ENCODE measurements around the gene SCFD2. TPM values are rescaled to one million over a fixed set of nuclear protein-coding genes. Genes with fewer than 3 reads are reported as not detected.
A peak's percentile ranks its signal among the peaks of the same experiment; 100 is the strongest.
"Not testable (repeated sequence)": the region's sequence is repeated elsewhere in the genome, so short reads cannot be mapped to it uniquely, and the experiment has no call there.

SCFD2 gene
- total RNA-seq, 2 experiments from 2014 or later, result 21.6 to 22.5 TPM

DNA sequence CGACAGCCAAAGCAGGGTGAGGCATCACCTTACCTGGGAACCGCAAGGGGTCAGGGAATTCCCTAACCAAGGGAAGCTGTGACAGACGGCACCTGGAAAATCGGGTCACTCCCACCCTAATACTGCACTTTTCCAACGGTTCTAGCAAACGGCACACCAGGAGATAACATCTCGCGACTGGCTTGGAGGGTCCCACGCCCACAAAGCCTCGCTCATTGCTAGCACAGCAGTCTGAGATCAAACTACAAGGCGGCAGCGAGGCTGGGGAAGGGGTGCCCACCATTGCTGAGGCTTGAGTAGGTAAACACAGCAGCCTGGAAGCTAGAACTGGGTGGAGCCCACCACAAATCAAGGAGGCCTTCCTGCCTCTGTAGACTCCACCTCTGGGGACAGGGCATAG, 25.7 kb downstream of the SCFD2 start:
- ATAC-seq; DNase-seq; H3K27me3 Mint-ChIP-seq; H3K4me3 Mint-ChIP-seq; H3K4me1 Mint-ChIP-seq; CTCF ChIA-PET; POLR2A ChIA-PET; intact Hi-C loops (cut with DNase I, micrococcal nuclease); H3K27ac Mint-ChIP-seq: not testable (repeated sequence)
- H3K9me3 Mint-ChIP-seq (ENCODE audit: low read depth), result peaks cover 22% of the 10 kb centered on the region
- peaks cover 69% of the 10 kb centered on the region for H3K36me3 Mint-ChIP-seq (ENCODE audit: low read depth)

GRCh38 chr4:53334916-53335315, 30.9 kb downstream of the SCFD2 start:
- intact Hi-C loops (cut with DNase I, micrococcal nuclease); H3K27me3 Mint-ChIP-seq: not testable (repeated sequence)

GRCh38 chr4:53326535-53326934, 39.3 kb downstream of the SCFD2 start:
- DNase-seq, result no peak
- peaks cover 26% of the 10 kb centered on the region for H3K36me3 Mint-ChIP-seq (ENCODE audit: low read depth)
- H3K9me3 Mint-ChIP-seq (ENCODE audit: low read depth), result no peaks in the 10 kb centered on the region
- ATAC-seq, result no peak
- intact Hi-C loops (cut with DNase I, micrococcal nuclease), result no loop called here
- no peak overlapping the region for H3K27ac Mint-ChIP-seq
- H3K27me3 Mint-ChIP-seq, result no peaks in the 10 kb centered on the region
- H3K4me3 Mint-ChIP-seq, result no peak overlapping the region
- CTCF ChIA-PET, result interaction anchor here (0.8 kb wide), 1 partner anchor 930 kb away, joined by 3 read pairs; no protein-coding TSS in a partner anchor
- H3K4me1 Mint-ChIP-seq, result peaks cover 11% of the 10 kb centered on the region
- POLR2A ChIA-PET, result no interaction called here

More at GRCh38 chr4:53334916-53335315, 30.9 kb downstream of the SCFD2 start:
- H3K9me3 Mint-ChIP-seq (ENCODE audit: low read depth); DNase-seq; H3K4me1 Mint-ChIP-seq; H3K27ac Mint-ChIP-seq; H3K4me3 Mint-ChIP-seq; POLR2A ChIA-PET; CTCF ChIA-PET; ATAC-seq: not testable (repeated sequence)
- H3K36me3 Mint-ChIP-seq (ENCODE audit: low read depth), result peaks cover 31% of the 10 kb centered on the region

DNA sequence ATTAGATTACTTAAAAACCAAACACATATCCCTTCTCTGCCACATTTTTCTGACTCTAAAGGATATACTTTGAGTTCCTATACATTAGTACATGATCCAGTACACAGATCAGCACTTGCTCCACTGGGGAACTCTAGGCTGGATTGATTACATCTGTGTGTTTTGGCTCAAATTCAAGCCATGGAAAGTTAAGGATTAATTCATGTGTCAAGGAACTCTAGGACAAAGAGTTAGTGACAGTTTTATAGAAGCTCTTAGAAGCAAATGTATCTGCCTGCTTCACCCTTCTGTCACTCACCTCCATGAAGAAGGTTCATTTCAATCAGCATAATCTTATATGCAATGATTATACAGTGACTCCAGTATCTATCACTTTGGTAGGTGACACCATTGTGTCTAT, 43.2 kb downstream of the SCFD2 start:
- POLR2A ChIA-PET, result interaction anchor here (0.6 kb wide), 1 partner anchor 112 kb away, joined by 4 read pairs; no protein-coding TSS in a partner anchor
- Mint-ChIP-seq H3K27me3 (no peaks in the 10 kb centered on the region), H3K4me1 (peaks cover 16% of the 10 kb centered on the region), H3K36me3 (ENCODE audit: low read depth) (peaks cover 20% of the 10 kb centered on the region), H3K9me3 (ENCODE audit: low read depth) (no peaks in the 10 kb centered on the region), H3K27ac (no peak overlapping the region), H3K4me3 (no peak overlapping the region)
- CTCF ChIA-PET, result interaction anchor here (0.8 kb wide), 1 partner anchor 51 kb away, joined by 4 read pairs; no protein-coding TSS in a partner anchor
- intact Hi-C loops (cut with DNase I, micrococcal nuclease), result no loop called here
- no peak for ATAC-seq
- no peak for DNase-seq

GRCh38 chr4:53321984-53322289, 43.9 kb downstream of the SCFD2 start:
- Mint-ChIP-seq H3K27ac (no peak overlapping the region), H3K9me3 (ENCODE audit: low read depth) (no peaks in the 10 kb centered on the region), H3K36me3 (ENCODE audit: low read depth) (peaks cover 12% of the 10 kb centered on the region), H3K4me1 (peaks cover 17% of the 10 kb centered on the region), H3K4me3 (no peak overlapping the region), H3K27me3 (no peaks in the 10 kb centered on the region)
- intact Hi-C loops (cut with DNase I, micrococcal nuclease), result no loop called here
- CTCF ChIA-PET, result no interaction called here
- ATAC-seq (no peak), DNase-seq (no peak)
- POLR2A ChIA-PET, result no interaction called here

GRCh38 chr4:53321151-53321983, 44.5 kb downstream of the SCFD2 start:
- DNase-seq (no peak), ATAC-seq (peak; percentile 70)
- ChIA-PET POLR2A (no interaction called here), CTCF (no interaction called here)
- H3K4me3 Mint-ChIP-seq, result no peak overlapping the region
- H3K27ac Mint-ChIP-seq, result peak overlapping the region; percentile 55
- H3K27me3 Mint-ChIP-seq, result no peaks in the 10 kb centered on the region
- no peaks in the 10 kb centered on the region for H3K9me3 Mint-ChIP-seq (ENCODE audit: low read depth)
- peaks cover 16% of the 10 kb centered on the region for H3K4me1 Mint-ChIP-seq
- intact Hi-C loops (cut with DNase I, micrococcal nuclease), result no loop called here
- peaks cover 11% of the 10 kb centered on the region for H3K36me3 Mint-ChIP-seq (ENCODE audit: low read depth)

DNA sequence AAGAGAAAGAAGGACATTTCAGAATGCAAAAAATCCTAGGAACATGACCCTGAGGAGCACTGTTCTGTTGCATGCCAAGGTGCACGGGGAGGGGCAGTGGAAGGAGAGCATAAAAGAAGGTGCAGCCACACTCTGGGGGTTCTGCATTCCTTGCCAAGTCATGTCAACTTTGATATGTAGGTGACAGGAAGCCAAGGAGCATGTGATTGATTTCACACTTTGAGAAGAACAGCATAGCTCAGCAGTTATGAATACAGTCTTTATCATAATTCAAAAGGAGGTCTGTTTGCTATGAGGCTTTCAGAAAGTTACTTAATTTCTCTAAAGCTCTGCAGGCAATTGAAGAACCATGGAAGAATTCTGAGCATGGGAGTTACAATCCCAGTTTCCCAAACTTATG, 50.6 kb downstream of the SCFD2 start:
- POLR2A ChIA-PET, result no interaction called here
- Mint-ChIP-seq H3K9me3 (ENCODE audit: low read depth) (no peaks in the 10 kb centered on the region), H3K27ac (no peak overlapping the region), H3K27me3 (no peaks in the 10 kb centered on the region), H3K36me3 (ENCODE audit: low read depth) (peaks cover 18% of the 10 kb centered on the region), H3K4me1 (peaks cover 17% of the 10 kb centered on the region), H3K4me3 (no peak overlapping the region)
- CTCF ChIA-PET, result no interaction called here
- ATAC-seq (no peak), DNase-seq (no peak)
- intact Hi-C loops (cut with DNase I, micrococcal nuclease), result loop anchor here in 1 of 2 experiments (10.0 kb wide), 1 partner anchor 300 kb away; no protein-coding TSS in a partner anchor

GRCh38 chr4:53314252-53314651, 51.6 kb downstream of the SCFD2 start:
- DNase-seq (no peak), ATAC-seq (no peak)
- ChIA-PET POLR2A (no interaction called here), CTCF (interaction anchor here (0.6 kb wide), 1 partner anchor 89 kb away, joined by 3 read pairs; no protein-coding TSS in a partner anchor)
- Mint-ChIP-seq H3K36me3 (ENCODE audit: low read depth) (peaks cover 23% of the 10 kb centered on the region), H3K27me3 (no peaks in the 10 kb centered on the region), H3K4me3 (no peak overlapping the region), H3K9me3 (ENCODE audit: low read depth) (no peaks in the 10 kb centered on the region), H3K27ac (no peak overlapping the region), H3K4me1 (peaks cover 23% of the 10 kb centered on the region)
- intact Hi-C loops (cut with DNase I, micrococcal nuclease), result loop anchor here in 1 of 2 experiments (10.0 kb wide), 1 partner anchor 299 kb away; no protein-coding TSS in a partner anchor

DNA sequence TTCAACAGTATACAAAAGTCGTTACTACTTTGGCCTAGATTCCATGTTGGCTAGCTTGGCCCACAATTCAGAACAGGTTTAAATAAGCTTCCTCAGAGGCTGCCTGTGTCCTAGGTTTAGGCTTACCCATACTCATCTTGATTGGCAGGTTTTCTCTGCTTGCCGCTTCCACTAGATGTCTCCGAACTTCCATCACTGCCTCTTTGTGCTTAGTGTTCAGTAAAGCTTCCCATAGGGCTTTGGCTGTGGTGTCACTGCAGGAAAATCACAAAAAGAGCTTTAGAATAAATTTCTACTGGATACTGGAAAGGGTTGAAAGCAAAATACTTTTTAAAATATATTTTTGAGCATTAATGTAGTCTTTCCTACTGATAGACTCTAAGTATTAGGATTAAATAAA, 52.4 kb downstream of the SCFD2 start:
- CTCF ChIA-PET, result no interaction called here
- Mint-ChIP-seq H3K36me3 (ENCODE audit: low read depth) (peaks cover 28% of the 10 kb centered on the region), H3K9me3 (ENCODE audit: low read depth) (no peaks in the 10 kb centered on the region)

GRCh38 chr4:53309321-53310040, 56.4 kb downstream of the SCFD2 start:
- H3K9me3 Mint-ChIP-seq (ENCODE audit: low read depth), result peaks cover 9% of the 10 kb centered on the region
- DNase-seq (no peak), ATAC-seq (no peak)
- no peaks in the 10 kb centered on the region for H3K27me3 Mint-ChIP-seq
- intact Hi-C loops (cut with DNase I, micrococcal nuclease), result loop anchor here in 1 of 2 experiments (10.0 kb wide), 1 partner anchor 295 kb away; no protein-coding TSS in a partner anchor
- peaks cover 63% of the 10 kb centered on the region for H3K36me3 Mint-ChIP-seq (ENCODE audit: low read depth)
- no peak overlapping the region for H3K27ac Mint-ChIP-seq
- H3K4me3 Mint-ChIP-seq, result no peak overlapping the region
- peaks cover 19% of the 10 kb centered on the region for H3K4me1 Mint-ChIP-seq
- POLR2A ChIA-PET, result no interaction called here
- CTCF ChIA-PET, result interaction anchor here (0.7 to 1.6 kb wide), 2 partner anchors 295 to 620 kb away, joined by 3 read pairs; no protein-coding TSS in a partner anchor

More for the DNA sequence above, 52.4 kb downstream of the SCFD2 start:
- POLR2A ChIA-PET, result no interaction called here
- Mint-ChIP-seq H3K4me1 (peaks cover 26% of the 10 kb centered on the region), H3K27me3 (no peaks in the 10 kb centered on the region), H3K27ac (no peak overlapping the region), H3K4me3 (no peak overlapping the region)
- DNase-seq (no peak), ATAC-seq (no peak)
- intact Hi-C loops (cut with DNase I, micrococcal nuclease), result loop anchor here in 1 of 2 experiments (10.0 kb wide), 1 partner anchor 299 kb away; no protein-coding TSS in a partner anchor

DNA sequence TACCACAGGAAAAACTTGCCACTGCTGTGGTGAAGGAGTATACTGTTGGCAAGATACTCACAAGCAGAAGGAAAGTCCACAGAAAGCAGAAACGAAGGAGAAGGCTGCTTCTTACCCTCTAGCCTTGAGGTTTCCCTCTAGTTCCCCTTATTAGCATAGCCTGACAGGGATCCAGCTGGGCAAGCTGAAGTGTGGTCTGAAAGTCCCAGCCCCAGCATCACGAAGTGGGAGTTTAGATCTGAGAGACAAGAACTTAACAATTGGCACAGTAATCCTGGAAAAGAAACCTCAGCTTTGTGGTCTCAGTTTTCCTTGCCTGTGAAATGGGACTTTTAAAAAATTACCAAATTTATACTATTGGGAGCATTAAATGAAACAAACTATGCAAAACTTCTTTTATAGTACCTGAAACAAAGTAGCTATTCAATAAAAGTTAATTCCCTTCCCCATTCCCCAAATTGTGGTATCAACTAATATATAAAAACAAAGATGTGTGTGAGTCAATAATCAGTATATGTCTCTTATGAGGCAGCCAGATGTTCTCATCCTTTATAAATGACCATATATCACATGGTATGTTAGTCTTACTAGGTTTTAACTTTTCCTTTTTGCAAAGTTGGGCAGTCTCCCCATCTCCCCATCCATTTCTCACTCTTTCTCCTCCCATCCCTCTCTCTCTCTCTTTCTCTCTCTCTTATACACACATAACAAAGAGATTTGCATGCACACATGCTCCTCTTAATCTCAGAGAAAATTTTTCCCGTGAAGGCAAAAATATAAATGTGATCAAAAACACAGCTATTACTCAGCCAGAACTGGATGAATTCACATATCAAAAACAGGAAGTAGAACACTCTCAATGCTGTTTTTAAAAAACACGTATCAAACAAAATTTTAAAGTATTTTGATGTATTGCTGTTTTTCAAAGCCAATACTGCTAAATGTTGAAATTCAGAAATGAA, 57.8 kb downstream of the SCFD2 start:
- Mint-ChIP-seq H3K9me3 (ENCODE audit: low read depth) (peaks cover 16% of the 10 kb centered on the region), H3K27me3 (no peaks in the 10 kb centered on the region), H3K36me3 (ENCODE audit: low read depth) (peaks cover 69% of the 10 kb centered on the region), H3K4me3 (no peak overlapping the region), H3K4me1 (peaks cover 19% of the 10 kb centered on the region), H3K27ac (peak overlapping the region; percentile 34)
- no peak for DNase-seq
- intact Hi-C loops (cut with DNase I, micrococcal nuclease), result no loop called here
- no peak for ATAC-seq
- ChIA-PET POLR2A (no interaction called here), CTCF (interaction anchor here (0.7 kb wide), 1 partner anchor 632 kb away, joined by 4 read pairs; no protein-coding TSS in a partner anchor)
